ENCODE measurements around the gene EPHA4.
A peak's percentile ranks its signal among the peaks of the same experiment; 100 is the strongest.

The EPHA4 gene

GRCh38 chr2:221551864-221552263, 20.2 kb downstream of the EPHA4 start:
- no peak for TF ChIP-seq CTCF (IDR thresholded peaks at IDR 0.05; ENCODE audit: poor library complexity, severe bottlenecking)
- no peak overlapping the region for H3K4me3 ChIP-seq (ENCODE audit: severe bottlenecking)
- H3K27me3 ChIP-seq (ENCODE audit: insufficient read depth, poor library complexity, severe bottlenecking): no peaks in the 10 kb centered on the region
- ATAC-seq (ENCODE audit: low read depth) (no peak), DNase-seq (ENCODE audit: low spot score) (no peak)
- H3K27ac ChIP-seq (ENCODE audit: poor library complexity, severe bottlenecking): no peak overlapping the region
- no peaks in the 10 kb centered on the region for H3K36me3 ChIP-seq (ENCODE audit: low read depth)
- H3K9me3 ChIP-seq (ENCODE audit: severe bottlenecking): no peaks in the 10 kb centered on the region
- no peaks in the 10 kb centered on the region for H3K4me1 ChIP-seq (ENCODE audit: insufficient read depth, poor library complexity, severe bottlenecking)

- DNase-seq (ENCODE audit: low spot score) (no peak), ATAC-seq (ENCODE audit: low read depth) (no peak)
- Histone ChIP-seq H3K36me3 (ENCODE audit: low read depth) (no peaks in the 10 kb centered on the region), H3K4me3 (ENCODE audit: severe bottlenecking) (no peak overlapping the region), H3K27me3 (ENCODE audit: insufficient read depth, poor library complexity, severe bottlenecking) (no peaks in the 10 kb centered on the region), H3K4me1 (ENCODE audit: insufficient read depth, poor library complexity, severe bottlenecking) (no peaks in the 10 kb centered on the region), H3K9me3 (ENCODE audit: severe bottlenecking) (no peaks in the 10 kb centered on the region), H3K27ac (ENCODE audit: poor library complexity, severe bottlenecking) (no peak overlapping the region)
- no peak for TF ChIP-seq CTCF (IDR thresholded peaks at IDR 0.05; ENCODE audit: poor library complexity, severe bottlenecking)
Observed at GRCh38 chr2:221549143-221549542, 23.0 kb downstream of the EPHA4 start.

- no peaks in the 10 kb centered on the region for H3K9me3 ChIP-seq (ENCODE audit: severe bottlenecking)
- ATAC-seq (ENCODE audit: low read depth) (peak; percentile 64; the same call in 2 of the 3 replicates), DNase-seq (ENCODE audit: low spot score) (no peak)
- peaks cover 3% of the 10 kb centered on the region for H3K27me3 ChIP-seq (ENCODE audit: insufficient read depth, poor library complexity, severe bottlenecking)
- no peak overlapping the region for H3K4me3 ChIP-seq (ENCODE audit: severe bottlenecking)
- no peak overlapping the region for H3K27ac ChIP-seq (ENCODE audit: poor library complexity, severe bottlenecking)
- TF ChIP-seq CTCF (IDR thresholded peaks at IDR 0.05; ENCODE audit: poor library complexity, severe bottlenecking): no peak
- H3K36me3 ChIP-seq (ENCODE audit: low read depth): no peaks in the 10 kb centered on the region
- H3K4me1 ChIP-seq (ENCODE audit: insufficient read depth, poor library complexity, severe bottlenecking): no peaks in the 10 kb centered on the region
Observed at GRCh38 chr2:221546505-221547225, 25.4 kb downstream of the EPHA4 start.

GRCh38 chr2:221541131-221541735, 30.9 kb downstream of the EPHA4 start:
- Histone ChIP-seq H3K4me1 (ENCODE audit: insufficient read depth, poor library complexity, severe bottlenecking) (no peaks in the 10 kb centered on the region), H3K9me3 (ENCODE audit: severe bottlenecking) (no peaks in the 10 kb centered on the region), H3K36me3 (ENCODE audit: low read depth) (no peaks in the 10 kb centered on the region), H3K27me3 (ENCODE audit: insufficient read depth, poor library complexity, severe bottlenecking) (peaks cover 3% of the 10 kb centered on the region), H3K27ac (ENCODE audit: poor library complexity, severe bottlenecking) (no peak overlapping the region), H3K4me3 (ENCODE audit: severe bottlenecking) (no peak overlapping the region)
- TF ChIP-seq CTCF (IDR thresholded peaks at IDR 0.05; ENCODE audit: poor library complexity, severe bottlenecking): no peak
- ATAC-seq (ENCODE audit: low read depth) (no peak), DNase-seq (ENCODE audit: low spot score) (no peak)

- H3K4me1 ChIP-seq (ENCODE audit: insufficient read depth, poor library complexity, severe bottlenecking): no peaks in the 10 kb centered on the region
- DNase-seq (ENCODE audit: low spot score): no peak
- TF ChIP-seq CTCF (IDR thresholded peaks at IDR 0.05; ENCODE audit: poor library complexity, severe bottlenecking): no peak
- H3K4me3 ChIP-seq (ENCODE audit: severe bottlenecking): no peak overlapping the region
- no peak overlapping the region for H3K27ac ChIP-seq (ENCODE audit: poor library complexity, severe bottlenecking)
- peaks cover 3% of the 10 kb centered on the region for H3K27me3 ChIP-seq (ENCODE audit: insufficient read depth, poor library complexity, severe bottlenecking)
- no peaks in the 10 kb centered on the region for H3K36me3 ChIP-seq (ENCODE audit: low read depth)
- no peak for ATAC-seq (ENCODE audit: low read depth)
- no peaks in the 10 kb centered on the region for H3K9me3 ChIP-seq (ENCODE audit: severe bottlenecking)
Observed at GRCh38 chr2:221539246-221539645, 32.9 kb downstream of the EPHA4 start.

Measured in RWPE2 (cell line).